ENCODE results near the gene ANO4.
"Not testable (repeated sequence)": the region's sequence is repeated elsewhere in the genome, so short reads cannot be mapped to it uniquely, and the experiment has no call there.

GRCh38 chr12:101145777-101146431 is 351.3 kb downstream of the ANO4 start:
- TF ChIP-seq, protein P1, sequence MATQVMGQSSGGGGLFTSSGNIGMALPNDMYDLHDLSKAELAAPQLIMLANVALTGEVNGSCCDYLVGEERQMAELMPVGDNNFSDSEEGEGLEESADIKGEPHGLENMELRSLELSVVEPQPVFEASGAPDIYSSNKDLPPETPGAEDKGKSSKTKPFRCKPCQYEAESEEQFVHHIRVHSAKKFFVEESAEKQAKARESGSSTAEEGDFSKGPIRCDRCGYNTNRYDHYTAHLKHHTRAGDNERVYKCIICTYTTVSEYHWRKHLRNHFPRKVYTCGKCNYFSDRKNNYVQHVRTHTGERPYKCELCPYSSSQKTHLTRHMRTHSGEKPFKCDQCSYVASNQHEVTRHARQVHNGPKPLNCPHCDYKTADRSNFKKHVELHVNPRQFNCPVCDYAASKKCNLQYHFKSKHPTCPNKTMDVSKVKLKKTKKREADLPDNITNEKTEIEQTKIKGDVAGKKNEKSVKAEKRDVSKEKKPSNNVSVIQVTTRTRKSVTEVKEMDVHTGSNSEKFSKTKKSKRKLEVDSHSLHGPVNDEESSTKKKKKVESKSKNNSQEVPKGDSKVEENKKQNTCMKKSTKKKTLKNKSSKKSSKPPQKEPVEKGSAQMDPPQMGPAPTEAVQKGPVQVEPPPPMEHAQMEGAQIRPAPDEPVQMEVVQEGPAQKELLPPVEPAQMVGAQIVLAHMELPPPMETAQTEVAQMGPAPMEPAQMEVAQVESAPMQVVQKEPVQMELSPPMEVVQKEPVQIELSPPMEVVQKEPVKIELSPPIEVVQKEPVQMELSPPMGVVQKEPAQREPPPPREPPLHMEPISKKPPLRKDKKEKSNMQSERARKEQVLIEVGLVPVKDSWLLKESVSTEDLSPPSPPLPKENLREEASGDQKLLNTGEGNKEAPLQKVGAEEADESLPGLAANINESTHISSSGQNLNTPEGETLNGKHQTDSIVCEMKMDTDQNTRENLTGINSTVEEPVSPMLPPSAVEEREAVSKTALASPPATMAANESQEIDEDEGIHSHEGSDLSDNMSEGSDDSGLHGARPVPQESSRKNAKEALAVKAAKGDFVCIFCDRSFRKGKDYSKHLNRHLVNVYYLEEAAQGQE (IDR thresholded peaks at IDR 0.05; ENCODE audit: insufficient replicate concordance, low read depth) = not testable (repeated sequence)
- not testable (repeated sequence) for TF ChIP-seq CTCF (IDR thresholded peaks at IDR 0.05; ENCODE audit: insufficient read depth, low read length); GABPA (IDR thresholded peaks at IDR 0.05; ENCODE audit: low read depth); POLR2AphosphoS5 (IDR thresholded peaks at IDR 0.05; ENCODE audit: low read depth)

All from HL-60 (cell line).